Thyroid gland (tissue), 4 donors: Measurements from ENCODE around the gene DPP6. TPM values are rescaled to one million over a fixed set of nuclear protein-coding genes. Genes with fewer than 3 reads are reported as not detected.

Experiments
- DNase-seq, 2 donors: peaks; one replicate each; pipeline ENCODE4 v3.0.0-alpha.2; 2019
- H3K27ac ChIP-seq, 3 donors: fragments of 200-600 bp; sonication (generic); 1 replicate in 2 of 3; 2 replicates in 1 of 3; pipeline ENCODE4 v1.5.1; 2016 to 2019; ENCODE audit warnings: mild to moderate bottlenecking in 1 of 3, moderate library complexity in 1 of 3
- H3K27me3 ChIP-seq: fragments of 200-600 bp; sonication (generic); one replicate; pipeline ENCODE4 v1.5.1; 2019
- H3K36me3 ChIP-seq, 2 donors: fragments of 200-600 bp; sonication (generic); one replicate each; pipeline ENCODE4 v1.5.1; 2016 to 2019
- H3K4me1 ChIP-seq, 2 donors: fragments of 200-600 bp; sonication (generic); one replicate each; pipeline ENCODE4 v1.5.1; 2017 to 2019
- H3K4me3 ChIP-seq, 3 donors: fragments of 200-600 bp; sonication (generic); replicated peaks in 1 of 3; 1 replicate in 2 of 3; 2 replicates in 1 of 3; pipeline ENCODE4 v1.5.1; 2016; ENCODE audit warnings: mild to moderate bottlenecking in 1 of 3
- H3K9me3 ChIP-seq: fragments of 200-600 bp; sonication (generic); one replicate; pipeline ENCODE4 v1.5.1; 2017
- POLR2A ChIP-seq, 2 donors: fragments of 450-650 bp; IDR thresholded peaks; one replicate each; pipeline ENCODE4 v1.6.1; 2017; ENCODE audit warnings: antibody characterized with exemption in 2 of 2, mild to moderate bottlenecking in 2 of 2, moderate library complexity in 1 of 2
- WGBS, 2 donors: methylation state at CpG; one replicate each; pipeline ENCODE4 v1.1.5; 2017; 5-methylcytosine and 5-hydroxymethylcytosine counted together
- intact Hi-C: fragments of 100-400 bp; cut with DNase I; formaldehyde crosslinking; loops from one replicate; pipeline ENCODE4 v1.15.1; 2023
- total RNA-seq, 4 donors: library from RNA; depleted of rRNA; stranded (reverse); fragments of >200 nt; gene quantifications; one replicate each; pipeline ENCODE4 v1.2.3, GENCODE V29; 2016
- TF ChIP-seq, protein P1 (sequence below), 6 experiments: fragments of 200-600 bp in 3 of 6; fragments of 450-650 bp in 3 of 6; sonication (generic) in 3 of 6; IDR thresholded peaks; one replicate each; pipeline ENCODE4 v1.5.1; 2016 to 2019; ENCODE audit warnings: antibody characterized with exemption in 6 of 6, mild to moderate bottlenecking in 2 of 6, inconsistent platforms in 1 of 6, moderate library complexity in 1 of 6

The DPP6 gene
- total RNA-seq, 4 donors from 2014 or later: 50.7 to 97.7 (median 68.9) TPM

DNA sequence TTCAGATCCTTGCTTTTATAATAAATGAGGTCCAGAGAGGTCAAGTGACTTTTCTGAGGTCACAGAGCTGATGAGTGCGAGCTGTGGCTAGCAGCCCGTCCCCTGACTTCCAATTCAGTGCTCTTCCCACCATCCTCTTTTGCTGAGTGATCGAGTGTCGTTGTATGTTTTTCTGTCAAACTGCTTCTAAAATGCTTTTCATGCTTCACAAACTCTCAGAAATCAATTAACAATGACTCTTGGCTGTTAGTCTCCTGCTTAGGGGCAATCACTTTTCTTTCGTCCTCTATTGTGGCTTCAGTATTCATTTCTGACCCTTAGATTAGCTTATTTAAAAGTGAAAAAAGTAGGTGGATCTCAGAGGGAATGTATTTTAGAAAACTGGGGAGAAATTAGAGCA lies 423.7 kb downstream of the DPP6 start:
- no peak for DNase-seq
- intact Hi-C loops: no loop called here
- Histone ChIP-seq H3K36me3 (no peaks in the 10 kb centered on the region), H3K27me3 (no peaks in the 10 kb centered on the region), H3K4me3 (no peak overlapping the region), H3K9me3 (no peaks in the 10 kb centered on the region), H3K4me1 (peaks cover 4 to 7% of the 10 kb centered on the region in 2 donors), H3K27ac (no peak overlapping the region)
- TF ChIP-seq, protein P1, sequence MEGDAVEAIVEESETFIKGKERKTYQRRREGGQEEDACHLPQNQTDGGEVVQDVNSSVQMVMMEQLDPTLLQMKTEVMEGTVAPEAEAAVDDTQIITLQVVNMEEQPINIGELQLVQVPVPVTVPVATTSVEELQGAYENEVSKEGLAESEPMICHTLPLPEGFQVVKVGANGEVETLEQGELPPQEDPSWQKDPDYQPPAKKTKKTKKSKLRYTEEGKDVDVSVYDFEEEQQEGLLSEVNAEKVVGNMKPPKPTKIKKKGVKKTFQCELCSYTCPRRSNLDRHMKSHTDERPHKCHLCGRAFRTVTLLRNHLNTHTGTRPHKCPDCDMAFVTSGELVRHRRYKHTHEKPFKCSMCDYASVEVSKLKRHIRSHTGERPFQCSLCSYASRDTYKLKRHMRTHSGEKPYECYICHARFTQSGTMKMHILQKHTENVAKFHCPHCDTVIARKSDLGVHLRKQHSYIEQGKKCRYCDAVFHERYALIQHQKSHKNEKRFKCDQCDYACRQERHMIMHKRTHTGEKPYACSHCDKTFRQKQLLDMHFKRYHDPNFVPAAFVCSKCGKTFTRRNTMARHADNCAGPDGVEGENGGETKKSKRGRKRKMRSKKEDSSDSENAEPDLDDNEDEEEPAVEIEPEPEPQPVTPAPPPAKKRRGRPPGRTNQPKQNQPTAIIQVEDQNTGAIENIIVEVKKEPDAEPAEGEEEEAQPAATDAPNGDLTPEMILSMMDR (IDR thresholded peaks at IDR 0.05): no peak
- no peak for TF ChIP-seq POLR2A (IDR thresholded peaks at IDR 0.05)
- 26 to 31% methylated on average over 5 of the region's 5 CpGs for WGBS, 2 donors

DNA sequence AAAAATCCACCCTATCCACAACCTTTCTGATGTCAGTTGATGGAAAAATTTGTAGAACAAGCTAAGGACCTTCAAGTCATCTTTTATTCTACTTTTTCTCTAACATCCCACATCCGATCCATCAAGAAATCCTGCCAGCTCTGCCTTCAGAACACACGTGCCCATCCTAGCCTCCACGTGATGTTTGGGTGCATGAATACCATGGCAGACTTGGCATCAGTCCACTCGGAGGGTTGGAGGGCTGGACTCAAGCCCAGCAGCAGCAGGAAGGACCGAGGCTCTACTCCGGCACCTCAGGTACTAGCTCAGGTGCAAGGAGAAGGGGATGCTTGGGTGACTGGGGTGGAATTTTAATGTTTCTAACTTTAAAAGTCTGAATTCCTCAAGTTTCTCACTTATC lies 428.6 kb downstream of the DPP6 start:
- Histone ChIP-seq H3K9me3 (no peaks in the 10 kb centered on the region), H3K4me1 (peaks cover 2% of the 10 kb centered on the region in 2 donors), H3K27me3 (no peaks in the 10 kb centered on the region), H3K36me3 (no peaks in the 10 kb centered on the region), H3K4me3 (no peak overlapping the region), H3K27ac (no peak overlapping the region)
- 61 to 69% methylated on average over 6 of the region's 6 CpGs for WGBS, 2 donors
- DNase-seq: no peak
- intact Hi-C loops: no loop called here
- TF ChIP-seq POLR2A (IDR thresholded peaks at IDR 0.05): no peak
- TF ChIP-seq, protein P1 (IDR thresholded peaks at IDR 0.05): no peak

DNA sequence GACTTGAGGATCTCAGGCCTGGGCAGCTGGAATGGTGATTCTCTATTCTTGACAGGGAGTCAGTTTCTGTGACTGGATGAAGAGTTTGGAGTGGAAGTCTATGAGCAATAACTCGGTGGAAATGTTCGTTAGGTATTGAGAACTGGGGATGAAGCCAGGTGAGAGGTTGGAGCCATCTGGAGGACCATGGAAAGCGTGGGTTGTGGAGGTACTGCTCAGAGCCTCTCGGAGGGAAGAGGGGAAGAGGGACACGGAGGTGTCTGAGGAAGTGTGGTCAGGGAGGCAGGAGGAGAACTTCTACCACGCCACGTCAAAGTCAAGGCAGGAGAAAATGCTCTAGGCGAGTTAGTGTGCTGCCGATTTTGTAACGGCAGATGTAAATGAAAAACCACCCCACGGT lies 430.7 kb downstream of the DPP6 start:
- intact Hi-C loops: no loop called here
- Histone ChIP-seq H3K36me3 (no peaks in the 10 kb centered on the region), H3K4me1 (no peaks in the 10 kb centered on the region), H3K9me3 (no peaks in the 10 kb centered on the region), H3K27ac (no peak overlapping the region), H3K27me3 (no peaks in the 10 kb centered on the region), H3K4me3 (no peak overlapping the region)
- no peak for TF ChIP-seq POLR2A (IDR thresholded peaks at IDR 0.05)
- TF ChIP-seq, protein P1 (IDR thresholded peaks at IDR 0.05): no peak
- DNase-seq: no peak
- WGBS, 2 donors: 89 to 95% methylated on average over 11 of the region's 11 CpGs

DNA sequence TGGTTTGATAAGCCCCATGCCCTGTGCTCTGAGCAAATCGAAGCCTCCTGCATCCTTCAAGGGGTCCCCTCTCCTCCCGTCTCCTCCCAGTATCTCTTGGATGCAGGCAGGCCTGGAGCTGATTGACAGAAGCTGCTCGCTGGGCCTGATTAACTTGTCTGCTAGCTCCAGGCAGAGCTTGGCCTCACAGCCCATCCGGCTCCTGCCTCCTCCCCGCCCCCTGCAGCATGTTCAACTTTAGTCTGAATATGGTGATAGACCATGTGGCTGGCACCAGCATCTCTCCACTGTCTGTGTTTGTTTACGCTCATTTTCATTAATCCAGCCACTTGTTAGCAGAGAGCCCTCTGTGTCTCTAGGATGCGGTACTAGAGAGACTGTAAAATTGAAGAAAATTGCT lies 432.2 kb downstream of the DPP6 start:
- no peaks in the 10 kb centered on the region for H3K4me1 ChIP-seq
- no peak overlapping the region for H3K4me3 ChIP-seq
- no peak for DNase-seq
- H3K9me3 ChIP-seq: no peaks in the 10 kb centered on the region
- WGBS, 2 donors: 79 to 81% methylated on average over 7 of the region's 7 CpGs
- H3K27me3 ChIP-seq: no peaks in the 10 kb centered on the region
- intact Hi-C loops: no loop called here
- TF ChIP-seq POLR2A (IDR thresholded peaks at IDR 0.05): no peak
- TF ChIP-seq, protein P1 (IDR thresholded peaks at IDR 0.05): no peak
- no peak overlapping the region for H3K27ac ChIP-seq
- no peaks in the 10 kb centered on the region for H3K36me3 ChIP-seq

DNA sequence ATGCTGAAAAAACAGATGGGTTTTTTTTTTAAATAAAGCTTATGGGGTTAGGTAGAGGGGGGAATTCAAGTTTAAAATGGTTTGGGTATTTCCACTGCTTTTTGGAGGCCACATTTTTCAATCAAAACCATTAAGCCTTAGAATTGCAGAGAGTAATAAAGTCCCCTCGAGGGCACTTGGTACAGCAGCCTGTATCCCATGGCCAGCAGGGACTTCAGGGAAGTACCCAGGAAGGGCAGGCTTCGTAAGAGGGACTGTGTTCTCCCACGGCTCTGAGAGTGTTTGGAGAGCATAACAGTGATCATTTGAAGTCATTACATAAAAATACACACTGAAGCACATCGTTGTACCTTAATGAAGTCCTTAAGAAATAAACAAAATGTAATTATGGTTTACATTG lies 432.7 kb downstream of the DPP6 start:
- no peak overlapping the region for H3K27ac ChIP-seq
- 52 to 60% methylated on average over 4 of the region's 4 CpGs for WGBS, 2 donors
- no peak overlapping the region for H3K4me3 ChIP-seq
- DNase-seq: no peak
- no peaks in the 10 kb centered on the region for H3K9me3 ChIP-seq
- H3K27me3 ChIP-seq: no peaks in the 10 kb centered on the region
- no peaks in the 10 kb centered on the region for H3K4me1 ChIP-seq
- intact Hi-C loops: no loop called here
- TF ChIP-seq, protein P1 (IDR thresholded peaks at IDR 0.05): no peak
- no peak for TF ChIP-seq POLR2A (IDR thresholded peaks at IDR 0.05)
- H3K36me3 ChIP-seq: no peaks in the 10 kb centered on the region
